Epithelial cell of proximal tubule (primary cell): ENCODE results near the gene POMT2. TPM values are rescaled to one million over a fixed set of nuclear protein-coding genes. Genes with fewer than 3 reads are reported as not detected.

Experiments
- DNase-seq: peaks from one replicate; pipeline ENCODE4 v3.0.0-alpha.2; 2011; ENCODE audit warnings: low read depth
- H3K4me3 ChIP-seq: 2 replicates; pipeline ENCODE4 v1.5.1; 2011; ENCODE audit warnings: low read depth, mild to moderate bottlenecking, low read length
- total RNA-seq: library from RNA; depleted of rRNA; stranded (reverse); fragments of >200 nt; gene quantifications from 2 replicates; pipeline ENCODE4 v1.2.3, GENCODE V29; 2015
- TF ChIP-seq, protein P1 (sequence below): conservative IDR thresholded peaks from 2 replicates; pipeline ENCODE4 v1.5.1; 2012; ENCODE audit warnings: low read depth, mild to moderate bottlenecking, low read length

POMT2 gene
- total RNA-seq, 1 donor from 2014 or later: 17.8 TPM

DNA sequence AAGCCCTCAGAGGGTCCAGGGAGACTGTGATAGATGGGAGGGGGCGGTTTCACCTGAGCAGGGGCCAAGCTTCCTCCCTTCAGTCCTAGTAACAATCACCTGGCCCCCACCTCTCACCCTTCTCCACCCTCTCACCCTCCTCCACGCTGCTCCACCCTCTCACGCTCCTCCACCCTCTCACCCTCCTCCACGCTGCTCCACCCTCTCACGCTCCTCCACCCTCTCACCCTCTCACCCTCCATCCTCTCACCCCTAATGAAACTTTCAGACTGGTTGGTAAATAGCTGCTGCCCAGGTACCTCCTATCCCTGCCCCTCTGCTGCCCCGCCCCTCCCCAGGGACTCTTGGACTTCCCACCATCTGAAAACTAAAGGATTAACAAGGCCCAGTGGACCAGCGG lies 83.9 kb downstream of the POMT2 start:
- TF ChIP-seq, protein P1, sequence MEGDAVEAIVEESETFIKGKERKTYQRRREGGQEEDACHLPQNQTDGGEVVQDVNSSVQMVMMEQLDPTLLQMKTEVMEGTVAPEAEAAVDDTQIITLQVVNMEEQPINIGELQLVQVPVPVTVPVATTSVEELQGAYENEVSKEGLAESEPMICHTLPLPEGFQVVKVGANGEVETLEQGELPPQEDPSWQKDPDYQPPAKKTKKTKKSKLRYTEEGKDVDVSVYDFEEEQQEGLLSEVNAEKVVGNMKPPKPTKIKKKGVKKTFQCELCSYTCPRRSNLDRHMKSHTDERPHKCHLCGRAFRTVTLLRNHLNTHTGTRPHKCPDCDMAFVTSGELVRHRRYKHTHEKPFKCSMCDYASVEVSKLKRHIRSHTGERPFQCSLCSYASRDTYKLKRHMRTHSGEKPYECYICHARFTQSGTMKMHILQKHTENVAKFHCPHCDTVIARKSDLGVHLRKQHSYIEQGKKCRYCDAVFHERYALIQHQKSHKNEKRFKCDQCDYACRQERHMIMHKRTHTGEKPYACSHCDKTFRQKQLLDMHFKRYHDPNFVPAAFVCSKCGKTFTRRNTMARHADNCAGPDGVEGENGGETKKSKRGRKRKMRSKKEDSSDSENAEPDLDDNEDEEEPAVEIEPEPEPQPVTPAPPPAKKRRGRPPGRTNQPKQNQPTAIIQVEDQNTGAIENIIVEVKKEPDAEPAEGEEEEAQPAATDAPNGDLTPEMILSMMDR: no peak
- DNase-seq: no peak
- H3K4me3 ChIP-seq: no peak overlapping the region

DNA sequence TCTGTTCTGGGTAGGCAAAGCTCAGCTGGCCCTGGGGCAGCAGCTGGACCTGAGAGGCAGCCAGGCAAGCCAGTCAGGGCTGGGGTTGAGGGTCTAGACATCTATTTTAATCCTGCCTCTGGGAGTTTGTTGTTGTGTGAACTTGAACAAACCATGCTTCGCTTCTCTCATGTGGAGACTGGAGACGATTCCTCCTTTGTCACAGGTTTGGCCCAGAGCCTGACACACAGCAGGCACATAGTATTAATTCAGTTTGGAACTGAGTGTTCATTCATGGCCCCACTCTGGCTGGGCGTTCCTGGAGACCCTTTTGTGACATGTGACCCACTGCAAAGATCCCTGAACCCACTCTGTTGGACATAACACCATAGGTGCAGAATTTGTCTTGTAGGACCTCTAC lies 89.0 kb downstream of the POMT2 start:
- TF ChIP-seq, protein P1: no peak
- H3K4me3 ChIP-seq: no peak overlapping the region

DNA sequence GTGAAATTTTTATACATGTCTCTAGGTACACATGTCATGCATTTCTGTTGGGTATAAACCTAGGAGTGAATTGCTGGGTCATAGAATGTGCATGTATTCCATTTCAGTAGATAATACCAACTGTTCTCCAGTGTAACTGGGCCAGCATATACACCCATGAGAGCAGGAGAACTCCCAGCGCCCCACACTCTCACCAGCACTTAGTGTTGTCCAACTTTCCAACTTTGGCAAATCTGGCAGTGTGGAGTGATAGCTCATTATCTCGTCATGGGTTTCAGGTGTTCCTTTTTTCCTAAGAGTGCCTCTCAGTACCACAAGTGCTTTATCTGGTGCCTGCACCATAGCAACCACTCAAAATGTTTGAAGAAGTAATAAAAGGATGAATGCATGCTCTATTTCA lies 89.8 kb downstream of the POMT2 start:
- DNase-seq: no peak
- H3K4me3 ChIP-seq: no peak overlapping the region
- TF ChIP-seq, protein P1: no peak

More for the DNA sequence above, 89.0 kb downstream of the POMT2 start:
- DNase-seq: no peak

DNA sequence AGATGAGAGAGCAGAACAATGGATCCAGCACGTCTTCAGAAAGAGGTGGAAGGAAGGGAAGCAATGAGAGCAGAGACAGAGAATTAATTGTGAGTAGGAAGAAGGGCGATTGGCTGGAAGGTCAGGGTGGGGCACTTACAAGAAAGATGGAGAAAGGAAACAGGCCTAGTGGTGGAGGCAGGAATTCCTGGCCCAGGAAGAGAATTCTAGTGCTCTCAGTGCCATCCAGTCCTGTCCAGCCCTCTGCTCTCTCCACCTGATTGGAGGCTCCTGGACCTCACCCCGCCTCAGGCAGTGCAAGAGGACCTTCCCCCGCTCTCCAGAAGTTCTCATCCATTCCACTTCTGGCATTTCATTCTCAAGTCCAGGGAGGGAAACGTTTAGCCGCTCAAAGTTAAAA lies 92.6 kb downstream of the POMT2 start:
- TF ChIP-seq, protein P1: no peak
- DNase-seq: no peak
- H3K4me3 ChIP-seq: no peak overlapping the region

DNA sequence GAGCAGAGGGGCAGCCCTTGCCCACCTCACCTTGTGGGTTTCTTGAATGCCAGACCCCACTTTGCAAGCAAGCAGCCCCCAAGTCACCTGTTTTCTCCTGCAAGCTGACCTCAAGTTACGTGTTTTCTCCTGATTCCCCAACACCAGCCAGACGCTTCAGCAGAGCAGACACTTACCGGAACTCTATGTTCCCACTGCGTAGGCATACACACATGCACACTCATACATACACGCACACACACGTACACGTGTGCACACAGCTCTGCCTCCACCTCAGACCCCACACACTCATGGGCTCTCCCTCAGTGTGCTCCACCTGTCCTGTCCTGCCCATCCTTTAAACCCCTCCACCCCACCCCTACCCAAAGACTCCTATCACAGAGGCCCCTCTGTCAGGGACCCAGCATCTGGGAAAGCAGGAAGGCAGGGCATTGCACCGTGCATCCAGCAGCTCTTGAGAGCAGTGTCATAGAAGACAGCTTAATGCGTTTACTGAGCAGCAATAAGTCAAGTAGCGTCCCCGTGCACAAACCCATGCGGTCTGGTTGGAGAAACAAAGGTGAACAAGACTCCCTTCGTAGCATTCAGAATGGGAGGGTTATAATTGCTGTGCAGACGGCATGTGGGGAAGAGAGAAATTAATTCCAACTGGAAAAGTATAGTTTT lies 94.7 kb downstream of the POMT2 start:
- TF ChIP-seq, protein P1: no peak

DNA sequence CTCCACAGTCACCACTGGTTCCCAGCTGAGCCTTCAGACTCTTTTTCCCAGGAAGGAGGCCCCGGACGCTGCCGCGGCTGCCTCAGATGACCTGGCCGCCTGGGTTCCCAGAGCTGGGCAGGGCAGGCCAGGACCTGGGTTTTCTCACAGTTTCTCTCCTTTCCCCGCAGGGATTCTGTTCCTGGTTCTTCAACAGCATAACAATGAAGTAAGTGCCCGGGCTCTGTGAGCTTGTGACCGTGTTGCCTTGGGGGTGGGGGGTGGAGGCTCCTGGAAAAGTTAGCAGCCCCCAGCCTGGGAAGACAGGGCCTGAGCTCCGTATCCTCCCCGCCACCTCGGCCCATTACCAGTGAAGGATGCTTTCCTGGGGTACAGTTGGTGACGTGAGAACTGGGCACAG lies 95.4 kb downstream of the POMT2 start:
- TF ChIP-seq, protein P1: no peak
- no peak overlapping the region for H3K4me3 ChIP-seq
- DNase-seq: no peak

More for the DNA sequence above, 94.7 kb downstream of the POMT2 start:
- H3K4me3 ChIP-seq: no peak overlapping the region
- DNase-seq: no peak

Other genes starting within 250 kb of the POMT2 start
- 10.2 and 15.4 TPM in 2 replicates for gene CIPC, start 222.6 kb downstream of the POMT2 start, total RNA-seq
- gene ZDHHC22, start 179.1 kb downstream of the POMT2 start, total RNA-seq: 0.07 TPM in 1 of 2 replicates, not detected in the other
- gene TMEM63C, start 139.1 kb downstream of the POMT2 start, total RNA-seq: under 0.01 and 0.35 TPM in 2 replicates
- 0.12 and 0.14 TPM in 2 replicates for gene NGB, start 49.7 kb downstream of the POMT2 start, total RNA-seq
- gene GSTZ1, start 153 bp upstream of the POMT2 start, total RNA-seq: 23.8 and 36.1 TPM in 2 replicates
- 9.9 and 10.1 TPM in 2 replicates for gene TMED8, start 56.2 kb upstream of the POMT2 start, total RNA-seq
- gene SAMD15, start 56.5 kb upstream of the POMT2 start, total RNA-seq: 0.40 and 0.58 TPM in 2 replicates
- gene NOXRED1, start 102.6 kb upstream of the POMT2 start, total RNA-seq: not detected in 2 replicates
- gene VIPAS39, start 136.7 kb upstream of the POMT2 start, total RNA-seq: 13.2 and 17.8 TPM in 2 replicates
- 122 and 211 TPM in 2 replicates for gene AHSA1, start 137.2 kb upstream of the POMT2 start, total RNA-seq
- gene ISM2, start 177.9 kb upstream of the POMT2 start, total RNA-seq: 0.75 TPM in 1 of 2 replicates, not detected in the other